GM18505 (cell line): ENCODE results near the gene FLT3.

Experiments used
- ATAC-seq: cut with Tn5 transposase; IDR thresholded peaks from one replicate; pipeline ENCODE4 v1.9.1; 2021; ENCODE audit not compliant: unreplicated experiment
- POLR2A ChIP-seq: IDR thresholded peaks from 4 replicates; pipeline ENCODE4 v1.6.1; 2011; ENCODE audit warnings: borderline replicate concordance; ENCODE audit not compliant: insufficient read depth, insufficient read length; ENCODE audit errors: extremely low read depth

Gene FLT3

DNA sequence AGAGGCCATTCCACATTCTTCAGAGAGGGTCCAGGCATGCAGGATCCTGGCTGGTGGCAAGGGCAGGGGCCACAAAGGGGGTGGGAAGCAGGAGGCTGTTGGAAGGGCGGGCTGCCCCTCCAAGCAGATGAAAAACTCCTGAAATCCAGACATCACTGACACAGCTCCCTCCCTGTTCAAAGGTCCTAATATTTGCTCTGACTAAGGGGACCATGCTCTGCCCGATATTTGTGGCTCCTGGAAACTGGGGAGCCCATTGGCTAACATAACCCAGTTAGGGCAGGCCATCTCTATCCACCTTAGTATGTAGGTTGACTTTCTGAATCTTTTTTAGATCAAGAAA, 127.9 kb downstream of the FLT3 start:
- TF ChIP-seq POLR2A = no peak
- no peak for ATAC-seq

DNA sequence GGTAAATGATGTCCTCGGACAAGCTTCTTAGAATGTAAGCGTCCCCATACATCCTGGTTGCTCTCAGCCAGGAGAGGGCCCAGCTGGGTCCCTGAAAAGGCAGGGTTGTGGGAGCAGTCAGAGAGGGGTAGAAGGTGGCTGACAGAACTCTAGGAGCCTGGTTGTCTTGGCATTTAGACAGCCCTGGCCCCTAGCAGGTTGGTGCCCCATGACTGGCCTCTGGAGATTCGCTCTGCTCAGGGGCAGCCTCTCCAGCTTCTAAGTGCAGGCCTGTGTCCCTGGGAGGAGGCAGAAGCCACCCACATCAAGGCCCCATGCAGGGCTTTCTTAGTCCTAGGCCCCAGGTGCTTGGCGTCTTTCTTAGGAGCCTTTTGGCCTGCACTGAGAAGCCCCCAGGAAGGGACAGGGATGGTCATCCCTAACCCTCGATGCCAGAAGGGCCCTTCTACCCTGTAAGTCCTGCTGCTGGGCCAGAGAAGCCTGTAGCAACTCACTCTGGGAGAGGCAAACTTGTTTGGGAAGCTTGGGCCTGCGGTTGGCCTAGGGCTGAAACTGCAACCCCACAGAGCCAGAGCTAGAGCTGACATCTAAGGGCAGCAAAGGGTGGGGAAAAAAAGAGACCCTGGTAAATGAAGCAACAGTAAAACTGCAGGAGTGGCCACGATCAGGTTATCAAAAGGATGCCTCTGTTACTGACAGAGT, 128.4 kb downstream of the FLT3 start:
- TF ChIP-seq POLR2A = no peak
- ATAC-seq = no peak

DNA sequence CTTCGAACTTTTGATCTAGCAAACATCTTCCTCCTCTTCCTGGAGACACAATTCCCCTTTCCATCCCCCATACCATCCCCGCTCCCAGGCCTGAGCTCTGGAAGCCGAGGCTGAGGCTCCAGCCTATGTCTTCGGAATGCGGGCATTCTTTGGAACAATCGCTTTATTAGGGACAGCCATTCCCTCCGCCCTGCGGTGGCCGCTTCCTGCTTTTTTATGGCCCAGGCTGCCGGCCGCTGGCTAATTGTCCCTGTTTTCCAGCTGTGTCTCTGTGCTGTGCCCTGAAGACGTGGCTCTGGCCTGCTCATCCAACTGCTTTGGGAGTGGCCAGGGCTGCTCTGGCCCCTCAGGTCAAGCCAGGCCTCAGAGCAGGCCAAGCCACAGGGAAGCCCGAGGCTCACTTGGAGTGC, 129.1 kb downstream of the FLT3 start:
- TF ChIP-seq POLR2A = no peak

DNA sequence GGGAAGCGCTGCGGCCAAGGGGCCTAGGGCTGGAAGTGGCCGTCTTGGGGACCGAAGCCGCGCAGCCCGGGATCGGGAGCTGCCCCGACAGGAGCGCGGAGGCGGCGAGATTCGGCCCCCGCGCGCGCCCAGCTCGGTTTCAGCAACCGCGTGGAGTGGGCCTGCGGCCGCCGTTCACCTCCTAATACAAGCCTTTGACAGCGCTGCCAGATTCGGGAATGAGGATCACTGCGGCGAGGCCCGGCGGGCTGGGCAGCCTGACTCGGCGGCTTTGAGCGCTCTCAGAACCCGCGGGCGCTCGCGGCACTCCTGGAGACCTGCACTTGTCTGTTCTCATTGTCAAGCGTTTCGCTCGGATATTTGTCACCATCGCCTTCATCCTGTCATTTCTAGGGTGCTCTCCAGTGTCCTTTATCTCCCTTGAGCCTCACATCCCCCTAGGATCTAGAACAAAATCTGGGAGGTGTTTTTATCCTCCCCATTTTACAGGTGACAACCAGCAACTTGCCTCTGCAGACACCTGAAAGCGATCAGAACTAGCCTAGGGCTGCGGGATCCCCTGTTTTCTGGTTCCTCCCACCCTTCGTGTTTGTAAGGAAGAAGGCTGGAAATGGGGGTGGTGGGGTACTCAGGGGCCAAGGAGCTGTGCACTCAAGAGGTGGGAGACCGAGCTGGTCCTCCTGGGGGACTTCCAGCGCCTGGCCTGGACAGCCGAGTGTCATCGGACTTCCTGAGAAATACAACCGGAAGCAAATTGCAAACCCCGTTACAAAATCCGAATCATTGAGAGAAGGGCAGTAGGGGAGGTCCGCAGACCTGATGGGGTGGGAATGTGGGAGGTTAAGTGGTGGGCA, 129.8 kb downstream of the FLT3 start:
- ATAC-seq = no peak
- TF ChIP-seq POLR2A = no peak

More for the DNA sequence above, 129.1 kb downstream of the FLT3 start:
- no peak for ATAC-seq

DNA sequence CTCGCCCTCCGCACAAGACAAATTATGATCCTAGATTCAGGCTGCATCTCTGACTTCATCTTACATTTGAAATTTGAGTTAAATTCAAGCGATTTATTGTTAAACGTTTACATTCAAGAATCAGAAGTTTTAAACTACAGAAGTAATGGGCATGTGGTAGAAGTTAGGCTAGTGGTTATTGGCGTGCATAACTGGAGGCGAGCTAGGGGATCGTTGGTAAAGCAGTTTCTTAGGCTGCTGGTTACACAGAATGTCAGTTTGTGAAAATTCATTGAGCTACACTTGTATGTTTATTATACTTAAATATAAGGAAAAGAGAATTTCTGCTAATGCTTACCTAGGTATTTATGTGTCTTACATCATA, 130.5 kb downstream of the FLT3 start:
- TF ChIP-seq POLR2A = no peak
- ATAC-seq = no peak

DNA sequence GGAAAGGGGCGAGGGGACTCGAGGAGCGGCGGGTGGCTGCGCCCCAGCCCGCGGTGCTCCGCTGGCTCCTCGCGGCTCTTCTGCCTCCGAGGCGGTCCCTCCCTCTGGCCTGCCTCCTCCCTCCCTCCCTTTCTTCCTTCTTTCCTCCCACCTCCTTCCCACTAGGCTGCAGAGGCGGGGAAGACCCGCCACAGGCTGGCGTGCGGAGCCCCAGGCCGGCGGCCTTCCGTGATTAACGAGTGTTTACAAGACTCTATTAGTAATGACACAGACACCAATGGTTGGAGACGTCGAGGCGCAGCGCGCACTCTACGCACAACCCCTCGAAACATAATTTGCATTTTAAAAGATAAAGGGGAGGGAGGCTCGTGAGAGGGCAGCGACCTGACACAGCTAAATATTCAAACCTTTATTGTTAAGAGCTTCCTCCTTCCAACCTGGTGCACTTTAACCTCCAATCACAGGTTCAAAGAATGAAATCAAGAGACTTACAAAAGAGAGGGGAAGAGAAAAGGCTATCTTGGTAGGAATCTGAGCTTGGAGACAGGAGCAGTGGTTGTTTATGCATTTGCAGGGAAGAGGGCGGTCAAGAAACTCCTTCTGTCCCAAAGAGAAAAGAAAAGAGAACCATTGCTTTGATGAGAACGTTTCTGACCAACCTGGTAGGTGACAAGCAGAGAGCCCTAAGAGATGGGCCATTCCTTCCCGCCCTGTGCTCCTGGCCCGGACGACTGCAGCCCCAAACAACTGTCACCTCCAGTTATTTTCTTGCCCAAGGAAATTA, 131.1 kb downstream of the FLT3 start, which contains the start of gene CDX2:
Gene CDX2 (minus strand): TSS at position 234 of the 784 bp plus-strand sequence. CDS start 309 bp downstream, outside the sequence.
- ATAC-seq = no peak
- no peak for TF ChIP-seq POLR2A

DNA sequence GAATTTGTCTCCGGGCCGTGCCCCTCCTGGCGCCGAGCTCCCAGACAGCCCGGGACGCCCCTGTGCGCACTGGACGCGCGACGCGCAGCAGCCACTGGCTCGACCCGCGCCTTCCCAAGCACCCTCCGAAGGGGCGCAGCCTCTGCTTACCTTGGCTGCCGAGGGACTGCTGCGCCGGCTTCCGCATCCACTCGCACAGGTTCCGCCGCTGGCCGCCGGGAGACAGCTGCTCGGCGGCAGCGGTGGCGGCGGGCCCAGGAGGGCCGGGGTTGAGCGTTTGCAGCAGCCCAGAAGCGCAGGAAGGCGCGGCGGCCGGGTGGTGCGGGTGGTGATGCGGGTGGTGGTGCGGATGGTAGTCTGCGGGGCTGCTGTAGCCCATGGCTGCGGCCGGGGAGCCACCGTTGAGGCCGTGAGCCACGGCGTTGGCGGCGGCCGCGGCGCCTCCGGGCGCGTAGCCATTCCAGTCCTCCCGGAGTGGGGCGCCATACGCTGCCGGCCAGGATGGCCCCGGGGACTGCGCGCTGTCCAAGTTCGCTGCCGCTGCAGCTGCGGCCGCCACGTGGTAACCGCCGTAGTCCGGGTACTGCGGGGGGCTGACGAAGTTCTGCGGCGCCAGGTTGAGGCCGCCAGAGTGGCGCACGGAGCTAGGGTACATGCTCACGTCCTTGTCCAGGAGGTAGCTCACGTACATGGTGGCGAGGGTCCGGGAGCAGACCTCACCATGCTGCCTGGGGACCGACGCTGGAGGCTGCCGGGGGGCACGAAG, 131.9 kb downstream of the FLT3 start:
- ATAC-seq = no peak
- TF ChIP-seq POLR2A = no peak

DNA sequence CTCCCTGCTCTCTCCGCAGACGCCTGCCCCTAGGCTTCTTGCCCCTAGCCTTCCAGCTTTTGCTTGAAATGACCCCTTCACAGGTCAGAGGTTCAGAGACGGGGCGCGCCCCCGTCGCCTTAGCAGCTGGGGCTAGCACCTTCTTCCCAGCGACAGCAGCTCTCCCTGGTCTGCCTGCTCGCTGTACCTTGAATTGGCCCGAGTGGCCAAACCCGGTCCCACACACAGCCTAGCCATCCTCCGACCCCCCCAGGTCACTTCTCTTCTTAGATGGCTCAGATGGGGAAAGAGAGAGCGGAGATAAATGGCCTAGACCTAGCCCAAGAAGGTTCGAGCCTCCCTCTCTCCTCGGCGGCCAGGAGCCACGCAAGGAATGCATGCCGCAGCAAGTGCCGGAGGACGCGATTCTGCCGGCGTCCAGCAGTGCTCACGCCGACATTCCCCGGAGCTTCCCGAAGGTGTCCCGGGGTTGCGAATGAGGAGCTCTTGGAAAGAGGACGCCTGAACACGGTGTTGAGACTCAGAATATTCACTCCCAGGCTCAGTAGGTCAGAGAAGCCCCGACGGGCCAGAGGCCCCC, 132.6 kb downstream of the FLT3 start:
- no peak for ATAC-seq
- no peak for TF ChIP-seq POLR2A

DNA sequence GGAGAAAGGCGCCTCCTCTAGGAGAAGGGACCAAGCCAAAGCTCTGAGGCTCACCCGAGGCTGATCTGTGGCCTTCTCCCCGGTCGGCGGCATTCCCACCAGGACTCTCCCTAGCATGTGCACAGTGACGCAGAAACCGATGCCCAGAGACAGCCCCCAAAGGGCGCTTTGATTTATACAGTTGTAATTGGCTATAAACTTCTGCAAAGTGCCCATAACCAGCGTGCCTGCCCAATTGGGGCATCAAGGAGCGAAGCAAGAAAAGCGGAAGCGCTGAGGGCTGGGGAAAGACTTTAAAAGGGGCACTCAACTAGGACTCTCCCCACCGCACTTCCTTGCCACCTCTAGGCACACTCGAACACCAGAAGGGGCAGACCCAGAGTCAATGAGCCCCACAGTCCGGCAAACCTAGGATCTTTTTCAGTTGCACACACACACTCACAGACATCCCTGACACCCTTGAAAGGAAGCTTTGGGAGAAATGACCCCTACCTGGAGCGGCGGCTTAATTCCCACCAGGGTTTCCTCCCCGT, 133.1 kb downstream of the FLT3 start:
- TF ChIP-seq POLR2A = no peak
- no peak for ATAC-seq

DNA sequence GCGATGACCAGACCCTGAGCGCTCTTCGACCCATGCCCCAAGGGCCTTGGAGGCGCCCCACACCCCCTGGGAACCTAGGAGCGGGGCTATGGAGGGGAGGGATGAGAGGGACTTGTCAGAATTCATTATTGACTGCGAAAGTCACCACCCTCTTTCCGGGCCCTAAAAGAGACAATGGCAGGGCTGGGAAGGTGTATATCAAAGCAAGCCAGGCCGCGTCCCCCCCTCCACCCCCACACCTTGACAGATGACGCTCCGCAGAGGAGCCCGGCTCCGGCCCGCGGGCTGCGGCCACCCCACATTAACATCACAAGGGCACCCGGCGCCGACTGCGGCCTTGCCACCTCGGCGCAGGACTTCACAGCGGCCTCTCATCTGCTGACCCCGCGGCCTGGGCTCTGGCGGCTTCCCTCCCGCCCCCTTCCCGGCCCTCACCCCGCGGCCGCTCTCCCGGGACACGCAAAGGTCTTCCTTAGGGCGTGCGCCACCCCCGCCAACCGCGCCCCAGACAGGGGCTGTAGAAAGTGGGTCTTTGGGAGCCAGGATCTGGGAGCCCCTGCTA, 133.7 kb downstream of the FLT3 start:
- TF ChIP-seq POLR2A = no peak
- ATAC-seq = no peak

DNA sequence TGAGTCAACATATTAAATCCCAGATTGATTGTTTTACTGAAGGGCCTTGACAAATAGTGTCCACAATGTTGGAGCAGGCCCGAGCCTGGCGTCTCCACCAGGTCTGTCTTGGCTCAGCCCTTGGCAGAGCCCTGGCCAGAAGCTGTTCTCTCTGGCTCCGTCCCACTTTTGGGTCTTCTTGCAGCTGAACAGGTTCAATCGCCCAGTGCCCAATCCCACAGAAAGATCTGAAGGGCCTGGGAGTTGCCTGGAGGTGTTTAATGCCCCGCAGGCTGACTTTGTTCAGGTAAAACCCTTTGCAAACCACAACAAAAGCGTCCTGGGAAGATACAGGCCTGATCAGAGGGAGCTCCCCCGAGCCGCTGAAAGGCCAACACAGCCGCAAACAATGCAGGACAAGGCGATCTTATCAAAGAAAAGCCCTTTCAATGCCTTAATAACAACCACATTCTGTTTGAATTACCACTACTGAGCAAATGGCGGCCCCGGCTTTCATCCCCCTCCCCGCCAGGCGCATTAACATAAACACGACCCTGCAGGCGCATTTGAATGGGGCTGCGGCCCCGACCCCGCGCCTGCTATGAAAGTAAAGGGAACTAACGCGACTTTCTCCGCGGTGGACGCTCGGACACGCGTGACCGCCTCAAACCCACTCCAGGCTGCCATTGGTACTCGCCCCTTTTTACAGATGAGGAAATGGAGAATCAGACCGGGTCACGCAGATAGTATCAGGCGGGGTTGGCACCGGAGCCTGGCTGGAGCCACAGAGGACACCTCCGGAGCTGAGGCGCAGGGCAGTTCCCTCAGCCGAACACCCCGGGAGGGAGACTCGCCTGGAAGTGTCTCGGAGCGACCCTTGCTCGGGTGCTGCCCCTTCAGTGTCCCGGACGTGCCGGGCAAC, 134.4 kb downstream of the FLT3 start:
- TF ChIP-seq POLR2A = no peak

More for the DNA sequence above, 134.4 kb downstream of the FLT3 start:
- ATAC-seq = no peak
